Ovary (tissue), 9 donors: ENCODE data around the gene NPTXR. TPM values are rescaled to one million over a fixed set of nuclear protein-coding genes. Genes with fewer than 3 reads are reported as not detected.
A peak's percentile ranks its signal among the peaks of the same experiment; 100 is the strongest.

ENCODE experiments used
- DNase-seq, 5 donors: peaks; one replicate each; pipeline ENCODE4 v3.0.0-alpha.2; 2019 to 2020
- H3K27ac ChIP-seq, 2 donors: fragments of 200-600 bp; one replicate each; pipeline versions ENCODE4 v1.5.1 to v1.8.0; 2019 to 2022
- H3K27me3 ChIP-seq: fragments of 200-600 bp; one replicate; pipeline ENCODE4 v1.8.0; 2022
- H3K36me3 ChIP-seq: fragments of 200-600 bp; sonication (generic); one replicate; pipeline ENCODE4 v1.5.1; 2019
- H3K4me1 ChIP-seq: one replicate; pipeline ENCODE4 v1.8.1; 2013; ENCODE audit warnings: mild to moderate bottlenecking, moderate library complexity; ENCODE audit not compliant: insufficient read depth
- H3K4me3 ChIP-seq: fragments of 200-600 bp; sonication (generic); one replicate; pipeline ENCODE4 v1.5.1; 2017
- H3K9me3 ChIP-seq, 2 donors: fragments of 200-600 bp in 1 of 2; sonication (generic) in 1 of 2; one replicate each; pipeline versions ENCODE4 v1.5.1 to v1.8.1; 2013 to 2019; ENCODE audit warnings: mild to moderate bottlenecking in 1 of 2, moderate library complexity in 1 of 2
- CTCF ChIP-seq, 3 donors: fragments of 450-650 bp in 2 of 3; fragments of 200-600 bp in 1 of 3; IDR thresholded peaks; one replicate each; pipeline versions ENCODE4 v1.5.1 to v1.8.0; 2016 to 2022; ENCODE audit warnings: antibody characterized with exemption in 3 of 3, mild to moderate bottlenecking in 1 of 3
- EP300 ChIP-seq: sonication (generic); formaldehyde crosslinking; IDR thresholded peaks from one replicate; pipeline ENCODE4 v1.6.1; 2017; ENCODE audit warnings: antibody characterized with exemption
- POLR2A ChIP-seq: fragments of 450-650 bp; IDR thresholded peaks from one replicate; pipeline ENCODE4 v1.6.1; 2017; ENCODE audit warnings: antibody characterized with exemption, mild to moderate bottlenecking, moderate library complexity
- WGBS, 3 donors: extraction: QIAGEN DNeasy Blood & Tissue Kit in 1 of 3; methylation state at CpG; one replicate each; pipeline versions ENCODE4 v1.1.5 to v1.1.7; 2013 to 2017; 5-methylcytosine and 5-hydroxymethylcytosine counted together
- intact Hi-C, 4 donors: fragments of 100-400 bp; cut with DNase I; formaldehyde crosslinking; loops; one replicate each; pipeline versions ENCODE4 v1.11.0 to v1.15.1; 2022 to 2023
- polyA plus RNA-seq, 2 donors: library from polyadenylated mRNA; stranded (reverse); fragments of 200-250 nt in 1 of 2; fragments of 350-450 nt in 1 of 2; fragmentation: Illumina TruSeq in 1 of 2; extraction: RNeasy Lipid Tissue Mini Kit (QIAGEN cat#74804) in 1 of 2; gene quantifications; one replicate each; pipeline ENCODE4 v1.2.3, GENCODE V29; 2013 to 2014
- total RNA-seq, 7 donors: library from RNA; depleted of rRNA in 2 of 7; stranded (reverse); fragments of >200 nt in 2 of 7; fragmentation: NEBNext Ultra II Directional in 3 of 7; extraction: Animal tissue kit (Norgen Biotek cat#: 25700) in 3 of 7; gene quantifications; one replicate each; pipeline versions ENCODE4 v1.1.0 to v1.2.4, GENCODE V29; 2016 to 2023
- donor health status: DM: no; HTN: no; CAD: no; lungs with moderate emphysema.
- donor health status: DM: no; HTN: no; CAD: no.
- donor health status: Bipolar disorder and iron deficiency.
- donor health status: DM: yes; HTN: yes; CAD: no.
- donor health status: DM: no; HTN: no; CAD: no.
- donor health status: DM: yes; HTN: yes; CAD: no.

Gene NPTXR
- total and polyA plus RNA-seq, 9 donors: 5.2 to 23.1 (median 14.9) TPM

- Histone ChIP-seq H3K27me3 (no peaks in the 10 kb centered on the region), H3K4me3 (peak overlapping the region; percentile 64), H3K27ac (peak overlapping the region; percentile 95), H3K4me1 (peaks cover 9% of the 10 kb centered on the region), H3K9me3 (no peaks in the 10 kb centered on the region), H3K36me3 (no peaks in the 10 kb centered on the region)
- TF ChIP-seq EP300: no peak
- TF ChIP-seq CTCF (IDR thresholded peaks at IDR 0.05): peak; percentile 83 to 93 (median 88)
- intact Hi-C loops: loop anchor here in 2 of 4 donors (2.0 to 5.0 kb wide), 3 partner anchors 52 to 447 kb away; partner anchors contain the start of gene RPL3 (in 1 of the 2)
- DNase-seq: peak; percentile 87 to 94 (median 92)
- 2 to 3% (median 3%) methylated on average over 12 of the region's 12 CpGs for WGBS, 3 donors
Observed at GRCh38 chr22:38870312-38870741, 26.5 kb upstream of the NPTXR start.

DNA sequence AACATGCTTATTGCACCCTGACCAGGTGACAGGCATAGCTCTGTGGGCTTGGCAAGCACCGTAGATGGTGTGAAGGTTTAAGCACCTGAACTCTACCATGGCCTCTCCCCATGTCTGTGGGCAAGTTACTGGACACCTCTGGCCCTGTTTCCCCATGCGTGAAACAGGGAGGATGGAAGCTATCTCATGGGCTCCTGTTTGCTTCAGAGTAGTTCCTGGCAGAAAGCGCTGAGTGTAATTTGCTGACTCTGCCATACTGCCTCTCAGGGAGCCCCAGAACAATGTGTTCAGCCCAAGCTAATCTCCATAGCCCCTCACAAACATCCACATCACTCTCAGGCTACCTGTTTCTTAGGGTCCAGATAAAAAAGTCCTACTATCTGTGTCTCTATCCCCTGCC, 25.8 kb upstream of the NPTXR start:
- intact Hi-C loops: loop anchor here (2.0 to 10.0 kb wide), 10 partner anchors 53 to 655 kb away; partner anchors contain the start of genes ATF4 (in 1 of the 4) and RPL3 (in 1 of the 4)
- WGBS, 3 donors: 61 to 69% (median 67%) methylated on average over 3 of the region's 3 CpGs
- peak overlapping the region in 1 of 2 donors; percentile 27 for H3K27ac ChIP-seq
- DNase-seq: peak in 2 of 5 donors; percentile 7 to 11
- peaks cover 15% of the 10 kb centered on the region for H3K4me1 ChIP-seq
- no peak overlapping the region for H3K4me3 ChIP-seq
- no peaks in the 10 kb centered on the region for H3K9me3 ChIP-seq
- no peaks in the 10 kb centered on the region for H3K27me3 ChIP-seq
- TF ChIP-seq POLR2A: no peak
- no peak for TF ChIP-seq EP300
- no peak for TF ChIP-seq CTCF (IDR thresholded peaks at IDR 0.05)
- H3K36me3 ChIP-seq: no peaks in the 10 kb centered on the region

DNA sequence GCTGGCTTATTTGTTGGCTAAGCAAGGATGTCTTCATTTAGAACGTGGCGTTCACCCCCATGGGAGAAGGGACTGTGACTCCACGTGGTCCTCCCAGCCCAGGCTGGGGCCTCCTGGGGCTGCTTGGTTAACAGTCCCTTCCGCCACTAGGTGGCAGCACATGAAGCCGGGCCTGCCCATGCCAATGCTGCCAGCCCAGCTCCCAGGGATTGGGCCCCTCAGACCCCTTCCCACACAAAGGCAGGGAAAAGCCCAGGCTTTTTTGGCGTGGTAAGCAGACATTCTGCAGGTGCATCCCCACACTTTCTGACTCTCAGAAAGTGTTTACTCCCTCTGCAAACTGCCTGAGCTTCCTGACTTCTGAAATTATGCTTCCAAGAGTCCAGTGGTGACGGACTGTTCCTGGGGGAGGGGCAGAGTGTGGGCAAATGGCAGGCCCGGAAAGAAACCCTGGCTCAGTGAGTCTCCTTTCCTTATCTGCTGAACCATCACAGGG, 25.1 kb upstream of the NPTXR start:
- intact Hi-C loops: loop anchor here (5.0 to 10.0 kb wide), 7 partner anchors 58 to 656 kb away; partner anchors contain the start of gene ATF4 (in 1 of the 4)
- Histone ChIP-seq H3K9me3 (no peaks in the 10 kb centered on the region), H3K4me1 (peaks cover 20% of the 10 kb centered on the region), H3K27me3 (no peaks in the 10 kb centered on the region), H3K36me3 (no peaks in the 10 kb centered on the region), H3K27ac (no peak overlapping the region), H3K4me3 (no peak overlapping the region)
- peak; percentile 76 to 88 (median 83) for DNase-seq
- TF ChIP-seq CTCF (IDR thresholded peaks at IDR 0.05) (peak; percentile 75 to 81 (median 77)), POLR2A (no peak), EP300 (no peak)
- WGBS, 3 donors: 16 to 18% (median 18%) methylated on average over 8 of the region's 8 CpGs

DNA sequence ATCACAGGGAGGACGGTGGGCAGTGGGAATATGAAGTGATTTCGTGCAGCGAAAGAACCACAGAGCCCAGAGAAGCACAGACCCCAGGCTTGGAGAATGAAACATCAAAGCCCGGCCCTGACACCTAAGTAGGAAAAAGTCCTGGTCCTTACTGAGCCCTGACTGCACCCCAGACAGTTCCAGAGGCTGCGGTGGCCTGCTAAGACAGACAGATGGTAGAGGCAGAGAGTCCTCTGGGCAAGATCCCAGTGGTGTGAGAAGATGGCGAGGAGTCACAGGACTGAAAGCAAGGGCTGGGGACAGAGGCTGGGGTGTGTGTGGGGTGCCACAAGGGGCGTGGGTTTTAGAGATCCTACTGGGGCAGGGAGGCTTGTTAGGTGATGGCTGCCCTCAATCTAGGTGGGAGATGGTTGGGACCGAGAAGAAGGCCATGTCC, 24.5 kb upstream of the NPTXR start:
- TF ChIP-seq POLR2A: no peak
- H3K4me3 ChIP-seq: no peak overlapping the region
- H3K36me3 ChIP-seq: no peaks in the 10 kb centered on the region
- no peaks in the 10 kb centered on the region for H3K27me3 ChIP-seq
- DNase-seq: peak in 2 of 5 donors; percentile 9 to 15
- 87 to 93% (median 88%) methylated on average over 8 of the region's 8 CpGs for WGBS, 3 donors
- intact Hi-C loops: loop anchor here (5.0 to 10.0 kb wide), 7 partner anchors 59 to 656 kb away; partner anchors contain the start of gene ATF4 (in 1 of the 4)
- no peak overlapping the region for H3K27ac ChIP-seq
- H3K9me3 ChIP-seq: no peaks in the 10 kb centered on the region
- peaks cover 21% of the 10 kb centered on the region for H3K4me1 ChIP-seq
